NOMO-1 treated with dmso at 0.1 percent for 144 hours (cell line): ENCODE results near the gene PLXNA4.

Source experiments
- DNase-seq: peaks from one replicate; lab custom pipeline; 2025; ENCODE audit not compliant: unreplicated experiment; lab: John Stamatoyannopoulos, UW

PLXNA4 gene

DNA sequence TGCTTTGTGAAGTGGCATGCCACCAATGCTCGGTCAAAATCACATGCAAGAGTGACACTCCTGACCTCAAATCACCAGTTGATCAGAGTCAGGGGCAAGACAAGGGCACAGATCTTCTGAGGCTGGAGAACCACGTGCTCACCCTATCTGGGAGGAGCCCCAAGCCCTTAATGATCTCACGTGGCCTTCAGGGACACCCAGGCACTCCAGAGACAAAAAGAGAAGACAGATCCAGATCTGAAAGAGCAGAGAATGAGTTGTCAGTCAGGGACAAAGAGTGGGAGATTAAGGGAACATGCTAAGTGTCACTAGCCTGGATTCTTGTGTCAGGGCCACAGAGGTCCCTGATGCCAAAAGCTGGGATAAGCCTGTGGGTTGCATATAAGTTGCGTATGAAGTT is 134.3 kb downstream of the PLXNA4 start:
- DNase-seq = no peak

DNA sequence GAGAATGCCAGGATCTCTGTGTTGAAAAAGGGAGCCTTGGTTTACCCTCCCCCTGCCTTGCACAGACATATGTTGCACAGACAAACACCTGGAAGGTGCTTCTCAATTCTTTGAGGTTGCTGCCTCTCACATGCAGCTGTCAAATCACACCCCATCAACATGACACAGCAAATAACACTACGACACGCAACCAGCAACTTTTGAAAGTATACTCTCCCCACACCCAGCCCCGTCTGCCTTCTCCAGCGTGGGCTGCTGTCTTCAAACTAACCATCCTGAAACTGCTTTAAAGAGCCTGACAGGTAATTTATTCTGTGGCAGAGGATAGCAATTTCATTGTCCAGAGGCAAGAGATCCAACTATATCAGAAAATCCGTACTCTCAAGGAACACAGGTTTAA is 136.1 kb downstream of the PLXNA4 start:
- no peak for DNase-seq

DNA sequence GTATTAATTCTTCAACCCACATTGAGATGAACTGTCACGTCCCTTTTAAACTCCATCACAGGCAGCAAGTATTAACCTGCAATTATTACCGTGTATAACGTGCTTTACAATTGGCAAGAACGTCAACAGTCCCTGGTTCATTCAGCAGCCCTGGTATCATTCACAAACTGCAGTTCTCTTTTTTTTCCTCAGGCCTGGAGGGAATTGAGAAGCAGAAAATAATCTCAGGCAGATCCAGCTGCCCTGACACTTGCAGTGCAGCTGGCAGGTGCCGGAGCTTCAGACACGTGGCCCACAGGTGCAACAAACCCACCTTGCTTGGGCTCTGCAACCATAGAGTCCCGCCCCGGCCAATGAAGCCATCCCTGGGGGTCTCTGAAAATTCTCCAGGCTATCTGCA is 137.3 kb downstream of the PLXNA4 start:
- DNase-seq = no peak

DNA sequence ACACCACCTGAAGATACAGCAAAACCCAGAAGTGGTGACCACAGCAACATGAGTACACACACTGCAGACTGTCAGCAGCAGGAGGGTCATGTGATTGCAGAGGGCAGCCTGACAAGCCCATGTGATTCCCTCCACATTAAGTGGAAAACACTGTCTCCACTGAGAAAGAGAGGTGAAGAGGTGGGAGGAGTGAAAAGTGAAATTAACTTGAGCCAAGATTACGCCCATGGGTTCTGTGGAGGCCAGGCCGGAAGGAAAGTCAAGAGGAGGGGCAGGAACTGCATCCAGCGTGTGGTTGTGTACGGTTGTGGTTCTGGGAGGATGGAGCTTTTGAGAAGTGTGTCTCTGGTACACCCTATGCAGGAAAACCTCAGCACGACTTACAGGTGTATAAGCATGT is 138.5 kb downstream of the PLXNA4 start:
- no peak for DNase-seq

DNA sequence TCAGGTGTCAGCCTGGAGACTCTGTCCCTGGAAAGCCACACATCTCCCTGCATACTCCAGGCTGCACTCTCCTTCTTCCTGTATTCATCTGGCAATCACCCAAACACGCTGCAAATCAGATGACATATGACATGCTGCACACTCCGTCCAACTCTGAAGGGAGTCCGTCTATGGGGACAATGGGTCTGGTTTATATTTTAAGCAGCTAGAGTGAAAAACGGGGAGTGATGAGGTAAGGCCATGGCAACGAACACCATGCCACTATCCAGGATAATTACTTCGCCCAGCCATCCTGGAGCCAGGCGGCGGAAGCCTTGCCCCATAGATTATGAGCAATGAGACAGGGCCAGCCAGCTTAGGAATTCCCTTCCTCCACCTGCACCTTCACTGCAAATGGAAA is 140.1 kb downstream of the PLXNA4 start:
- DNase-seq = no peak

DNA sequence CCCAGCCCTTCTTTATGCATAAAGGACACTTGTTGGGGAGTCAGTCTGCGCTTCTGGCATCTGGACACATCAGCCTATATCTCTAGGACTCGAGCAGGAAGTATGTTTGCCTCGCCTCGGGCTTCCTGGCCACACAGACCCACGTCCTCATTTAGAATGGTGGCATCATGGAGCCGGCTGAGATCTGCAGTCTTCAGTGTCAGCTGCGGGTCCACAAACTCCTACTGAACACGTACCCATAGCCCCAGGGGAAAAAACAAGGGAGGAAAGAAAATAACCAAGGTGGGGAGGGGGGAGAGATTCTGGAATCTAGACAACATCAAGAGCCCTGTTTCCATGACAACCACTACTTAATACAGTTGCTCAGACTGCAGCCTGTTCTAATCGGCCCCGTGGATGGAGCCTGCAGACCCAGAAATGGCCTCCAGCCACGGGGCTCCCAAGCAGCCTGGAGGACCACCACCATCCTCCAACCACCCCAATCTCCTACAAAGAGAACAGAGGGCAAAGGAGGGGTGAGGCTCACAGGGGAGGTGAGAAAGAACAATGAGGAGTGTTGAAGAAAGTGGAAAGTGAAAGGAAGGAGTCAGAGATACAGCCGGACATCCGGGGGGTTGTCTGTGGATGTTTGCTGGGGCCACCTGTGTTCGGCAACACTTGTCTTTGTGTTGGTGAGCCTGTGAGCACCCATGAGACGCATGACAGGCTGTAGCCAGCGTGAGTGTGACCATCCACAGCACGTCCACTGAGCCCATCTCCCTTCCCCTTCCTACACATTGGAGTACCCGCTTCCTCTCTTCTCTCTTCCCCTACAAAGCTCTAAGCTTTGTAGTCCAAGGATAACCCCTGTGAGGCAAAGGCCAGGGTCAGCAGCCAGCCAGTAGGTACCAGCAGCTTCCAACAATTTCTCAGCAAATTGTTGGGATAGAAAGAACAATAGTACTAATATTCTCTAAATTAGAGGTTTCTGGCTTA is 141.0 kb downstream of the PLXNA4 start:
- no peak for DNase-seq

DNA sequence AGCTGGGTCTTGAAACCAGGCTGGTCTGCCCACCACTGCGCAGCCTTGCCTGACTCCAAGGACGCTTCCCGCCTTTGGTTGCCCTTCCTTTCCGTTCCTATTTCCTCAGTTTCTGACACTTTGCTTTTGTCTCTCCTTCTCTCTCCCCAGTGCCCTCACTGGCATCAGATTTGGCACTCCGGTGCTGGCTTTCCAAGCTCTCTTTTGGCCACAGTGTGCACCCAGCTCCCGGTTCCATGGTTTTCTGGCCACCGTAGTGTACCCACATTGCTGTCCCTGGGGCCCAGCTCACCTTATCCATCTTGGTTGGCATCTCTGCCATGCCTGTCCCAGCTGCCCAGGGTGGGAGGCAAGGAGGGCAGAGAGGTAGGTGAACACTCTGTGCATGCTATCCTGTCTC is 142.2 kb downstream of the PLXNA4 start:
- no peak for DNase-seq

DNA sequence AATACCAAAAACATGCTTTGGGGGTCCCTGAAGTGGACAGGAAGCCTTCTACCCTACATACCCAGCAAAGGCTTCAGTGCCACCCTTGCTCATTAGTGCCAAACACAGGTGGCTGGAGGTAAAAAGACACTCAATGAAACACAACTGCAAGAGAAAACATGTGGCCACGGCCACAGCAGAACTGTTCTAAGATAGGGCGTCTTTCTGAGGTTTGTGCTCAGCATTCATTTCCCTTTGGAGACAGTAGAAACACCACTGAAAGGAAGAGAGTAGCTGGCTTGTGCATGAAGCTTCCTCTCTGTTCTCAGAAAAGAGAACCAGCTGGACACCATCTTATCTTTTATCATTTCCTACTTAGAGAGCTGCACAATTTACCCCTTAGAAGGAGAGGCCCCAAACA is 143.0 kb downstream of the PLXNA4 start:
- no peak for DNase-seq

DNA sequence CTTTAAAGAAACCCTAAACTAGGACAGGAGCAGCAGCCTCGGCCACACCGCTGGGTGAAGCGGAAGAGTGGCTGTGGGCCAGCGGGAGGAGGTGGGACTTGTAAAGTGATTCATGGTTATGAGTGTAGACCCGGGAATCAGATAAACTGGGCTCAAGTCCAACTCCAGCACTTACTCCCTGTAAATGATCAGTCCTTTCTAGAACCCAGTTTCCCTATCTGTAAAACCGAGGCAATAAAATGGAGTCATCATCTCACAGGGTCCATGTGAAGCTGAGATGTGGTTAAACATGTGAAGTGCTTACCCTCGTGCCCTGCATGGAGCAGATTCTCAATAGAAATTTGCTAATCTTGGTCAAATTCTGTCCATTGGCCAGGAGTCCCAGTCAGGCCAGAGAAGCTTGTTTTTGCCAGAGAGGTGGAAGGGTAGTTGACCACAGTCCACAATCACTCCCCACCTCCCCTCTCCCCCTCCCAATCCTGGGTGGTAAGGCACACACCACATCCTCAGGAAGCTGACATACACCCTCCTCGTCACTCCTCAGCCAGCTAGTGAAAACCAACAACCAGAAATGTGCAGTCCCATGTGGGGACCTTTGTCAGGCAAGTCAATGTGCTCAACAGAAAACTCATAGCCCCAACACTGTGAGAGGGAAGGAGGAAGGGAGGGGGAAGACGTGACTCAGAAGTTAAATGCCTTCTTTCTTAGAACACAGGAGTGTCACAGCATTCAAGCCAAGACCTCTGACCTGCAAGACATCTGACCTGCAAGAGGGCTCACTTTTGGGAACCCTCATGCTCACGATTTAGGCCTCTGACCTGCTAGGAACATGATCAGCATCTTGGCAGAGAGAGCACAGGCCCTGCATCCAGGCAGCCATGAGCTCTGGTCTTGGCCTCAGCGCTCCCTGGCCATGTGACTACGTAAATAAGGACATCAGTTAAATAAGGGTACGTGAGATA is 145.1 kb downstream of the PLXNA4 start:
- no peak for DNase-seq

DNA sequence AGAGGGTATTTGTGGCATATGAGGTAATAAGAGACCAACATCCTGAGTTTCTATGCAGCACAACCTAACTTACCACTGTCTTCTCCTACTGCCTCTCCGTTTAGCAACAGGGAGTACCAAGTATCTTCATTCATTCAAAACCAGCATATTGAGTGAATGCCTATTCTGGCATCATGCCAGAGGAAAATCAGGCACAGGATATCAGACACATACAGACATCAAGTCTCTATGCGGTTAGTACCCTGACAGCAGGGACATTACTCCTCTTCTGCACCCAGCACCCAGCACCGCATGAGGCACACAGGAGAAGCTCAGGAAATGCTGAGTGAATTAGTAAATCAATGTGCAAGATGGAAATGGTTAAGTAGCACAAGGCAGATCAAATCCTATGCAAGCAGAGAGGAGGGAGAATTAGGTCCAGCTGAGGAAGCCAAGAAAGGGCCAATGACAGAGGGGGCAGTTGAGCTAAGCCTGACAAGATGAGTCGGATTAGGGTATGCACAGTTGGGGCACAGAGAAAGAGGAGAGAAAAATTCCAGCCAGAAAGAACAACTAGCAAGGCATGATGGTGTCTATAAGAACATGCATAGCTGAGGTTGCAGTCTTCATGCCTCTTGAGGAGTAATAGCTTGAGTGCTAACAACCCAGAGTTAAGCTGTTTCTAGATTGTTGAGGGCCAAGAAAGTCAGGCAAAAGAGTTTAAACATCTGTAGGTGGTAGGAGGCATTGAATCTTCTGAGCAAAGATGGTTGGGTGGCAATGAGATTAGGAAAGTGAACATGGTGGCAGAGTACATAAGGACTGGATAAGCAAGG is 146.0 kb downstream of the PLXNA4 start:
- no peak for DNase-seq

DNA sequence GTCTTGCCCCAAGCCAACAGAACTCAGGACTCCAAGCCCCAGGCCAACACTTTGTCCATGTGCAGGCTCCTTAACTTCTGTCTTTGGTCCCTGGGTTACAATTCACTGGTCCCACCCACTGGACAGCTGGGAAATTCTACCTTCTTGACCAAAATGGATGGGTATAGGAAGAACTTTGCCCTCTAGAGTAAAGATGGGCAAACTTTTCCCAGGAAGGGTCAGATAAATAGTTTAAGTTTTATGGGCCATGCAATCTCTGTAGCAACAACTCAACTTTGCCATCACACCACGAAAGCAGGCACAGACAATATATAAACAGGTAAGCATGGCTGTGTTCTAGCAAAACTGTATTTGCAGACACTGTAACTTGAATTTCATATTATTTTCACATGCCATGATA is 147.1 kb downstream of the PLXNA4 start:
- DNase-seq = no peak

DNA sequence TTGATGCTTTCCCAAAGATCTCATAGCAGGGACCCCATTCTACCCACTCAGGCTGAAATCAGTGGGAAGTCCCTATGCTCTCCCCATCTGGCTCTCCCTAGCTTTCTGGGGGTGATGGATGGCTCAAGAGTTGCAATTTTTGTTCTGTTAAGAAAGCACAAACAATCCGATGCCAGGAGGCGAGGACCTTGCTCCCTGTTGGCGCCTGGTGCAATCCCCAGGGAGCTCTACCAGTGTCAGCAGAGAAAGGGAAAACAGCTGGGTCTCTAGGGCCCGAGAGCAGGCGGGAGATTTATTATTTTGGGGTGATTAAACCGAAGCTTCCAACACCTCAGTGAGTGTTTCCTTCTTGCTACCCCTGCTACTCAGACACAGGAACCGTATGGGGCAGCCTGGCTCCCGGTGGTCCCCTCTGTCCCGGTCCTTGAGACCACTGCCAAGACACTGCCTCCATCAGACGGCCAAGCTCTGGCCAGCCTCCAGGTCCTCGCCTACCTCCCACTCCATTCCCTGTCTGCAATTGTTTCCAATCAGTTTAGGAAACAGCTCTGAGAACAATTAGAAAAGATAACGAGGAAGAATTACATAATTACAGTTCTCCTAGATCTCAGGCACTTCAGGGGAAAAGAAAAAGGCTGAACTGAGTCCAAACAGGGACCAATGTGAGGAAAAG is 147.9 kb downstream of the PLXNA4 start:
- DNase-seq = no peak

DNA sequence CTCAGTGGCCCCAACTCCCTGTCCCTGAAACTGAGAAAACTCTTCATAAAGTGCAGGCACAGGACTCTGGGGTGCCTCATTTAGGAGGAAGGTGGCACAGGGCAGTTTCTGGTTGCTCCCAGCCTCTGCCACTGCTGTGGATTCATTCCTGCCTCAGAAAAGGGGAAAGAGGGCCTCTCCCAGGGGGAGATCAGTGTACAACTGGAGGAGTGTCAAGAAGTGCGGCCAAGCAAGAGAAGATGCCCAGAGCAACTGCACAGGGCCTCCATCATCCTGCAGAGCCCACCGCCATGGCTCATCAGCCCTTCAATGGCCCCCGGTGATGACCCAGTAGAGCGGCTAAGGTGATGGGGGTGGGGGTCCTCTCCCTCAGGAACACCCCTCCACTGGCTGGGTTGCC is 150.3 kb downstream of the PLXNA4 start:
- DNase-seq = no peak

DNA sequence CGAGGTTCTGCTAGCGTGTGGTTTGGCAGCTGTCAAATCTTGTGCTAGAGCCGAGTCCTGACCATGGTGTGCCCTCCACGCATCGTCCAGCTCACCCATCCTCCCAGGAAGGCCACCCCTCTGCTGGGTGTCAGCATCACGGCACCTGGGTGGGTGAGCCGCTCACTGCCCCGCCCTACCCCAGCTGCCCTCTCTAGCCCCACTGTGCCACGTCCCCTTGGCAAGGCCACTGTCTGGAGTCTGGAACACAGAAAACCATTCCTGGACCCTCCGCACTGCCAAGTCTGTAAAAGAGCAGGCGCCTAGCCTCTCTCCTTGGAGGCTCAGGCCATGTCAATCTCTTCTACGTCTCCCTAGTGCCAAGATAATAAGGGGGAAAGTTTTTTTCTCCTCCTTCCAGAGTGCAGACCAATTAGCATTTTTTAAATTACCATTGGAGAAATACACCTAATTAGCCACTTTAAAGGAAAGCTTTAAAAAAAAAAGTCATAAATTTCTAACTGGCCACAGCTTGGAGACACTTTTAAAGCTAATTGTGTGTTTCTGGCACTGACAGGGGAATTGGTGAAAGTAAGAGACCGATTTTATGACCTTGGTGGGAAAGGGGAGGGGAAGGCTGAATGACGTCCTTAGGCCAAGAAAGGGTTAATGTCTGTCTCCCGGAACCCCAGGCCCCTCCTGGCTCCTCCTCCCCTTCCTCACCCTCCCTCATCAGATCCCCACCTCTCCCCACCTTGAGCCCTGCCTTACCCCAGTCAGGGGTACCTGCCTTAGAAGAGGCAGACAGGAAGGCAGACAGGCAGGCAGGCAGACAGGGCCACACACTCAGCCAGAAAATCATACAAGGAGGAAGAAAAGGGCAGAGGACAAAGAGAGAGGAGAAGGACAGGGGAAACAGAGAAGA is 151.2 kb downstream of the PLXNA4 start:
- no peak for DNase-seq

DNA sequence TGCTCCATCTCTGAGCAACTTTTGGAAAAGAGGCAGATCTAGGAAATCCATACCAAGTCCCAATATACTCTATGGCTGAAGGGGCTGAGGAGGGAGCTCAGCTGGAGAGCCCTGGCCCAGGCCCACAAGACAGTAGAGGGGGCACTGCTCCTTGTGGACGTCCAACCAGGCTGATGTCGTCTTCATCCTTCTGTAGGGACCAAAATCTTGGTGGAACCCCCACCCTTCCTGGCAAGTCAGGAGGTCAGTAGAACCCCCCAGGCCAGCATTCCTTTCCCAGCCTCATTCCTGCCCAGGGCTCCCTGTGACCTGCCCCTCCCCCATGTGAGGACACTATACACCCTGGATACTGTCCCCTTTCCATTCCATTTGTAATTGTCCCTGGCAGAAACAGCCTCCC is 152.0 kb downstream of the PLXNA4 start:
- DNase-seq = no peak

DNA sequence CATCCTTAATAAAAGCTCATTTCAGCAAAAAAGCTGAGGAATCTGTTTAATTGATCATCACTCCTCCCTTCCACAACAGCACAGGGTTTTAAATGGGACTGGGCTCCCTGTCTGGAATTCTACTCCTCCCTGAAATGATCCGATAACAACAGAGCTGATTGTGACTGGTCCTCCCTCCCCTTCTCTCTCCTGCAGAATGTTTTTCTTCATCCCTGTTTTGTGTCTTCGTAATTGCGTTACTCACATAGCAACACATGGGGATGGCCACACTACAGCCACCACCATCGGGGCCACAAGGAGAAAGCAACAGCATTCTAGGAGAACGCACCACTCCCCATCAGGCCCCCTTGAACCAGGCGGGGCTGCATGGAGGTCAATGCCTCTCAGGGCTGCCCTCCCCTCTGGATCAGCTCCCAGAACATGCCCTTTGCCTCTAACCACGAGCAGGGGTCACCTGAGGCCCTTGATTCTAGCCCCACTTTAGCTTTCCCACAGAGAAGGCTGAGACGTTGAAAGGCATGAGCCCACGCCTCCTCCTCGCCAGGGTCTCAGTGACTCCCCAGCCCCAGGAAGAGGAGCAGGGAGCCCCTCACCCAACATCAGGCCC is 152.6 kb downstream of the PLXNA4 start:
- DNase-seq = no peak

DNA sequence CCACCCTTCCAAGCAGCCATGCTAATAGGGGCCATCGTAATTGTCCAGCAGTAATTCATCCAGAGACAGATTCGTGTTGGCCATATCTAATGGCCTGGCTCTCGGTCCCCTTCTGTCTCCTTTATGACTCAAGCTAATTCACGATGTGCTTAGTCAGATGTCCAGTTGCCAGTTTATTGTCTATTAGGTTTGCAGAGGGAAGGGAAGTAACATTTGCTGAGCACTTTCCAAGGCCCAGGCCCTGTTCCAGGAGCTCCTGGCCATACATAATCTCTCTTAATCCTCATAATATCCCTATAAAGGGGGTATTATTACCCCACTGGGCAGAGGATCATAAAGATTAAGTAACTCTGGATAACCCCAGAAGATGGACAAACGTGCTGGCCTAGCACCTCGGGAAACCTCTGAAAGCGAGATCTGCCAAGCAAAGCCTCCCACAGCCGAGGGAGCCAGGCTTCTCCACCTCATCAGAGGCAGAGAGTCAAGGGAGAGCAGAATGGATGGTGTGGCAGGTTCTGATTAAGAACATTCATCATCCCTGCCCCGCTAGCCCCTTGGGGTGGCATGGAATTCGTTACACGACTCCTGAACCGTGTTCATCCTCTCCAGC is 153.7 kb downstream of the PLXNA4 start:
- DNase-seq = no peak

DNA sequence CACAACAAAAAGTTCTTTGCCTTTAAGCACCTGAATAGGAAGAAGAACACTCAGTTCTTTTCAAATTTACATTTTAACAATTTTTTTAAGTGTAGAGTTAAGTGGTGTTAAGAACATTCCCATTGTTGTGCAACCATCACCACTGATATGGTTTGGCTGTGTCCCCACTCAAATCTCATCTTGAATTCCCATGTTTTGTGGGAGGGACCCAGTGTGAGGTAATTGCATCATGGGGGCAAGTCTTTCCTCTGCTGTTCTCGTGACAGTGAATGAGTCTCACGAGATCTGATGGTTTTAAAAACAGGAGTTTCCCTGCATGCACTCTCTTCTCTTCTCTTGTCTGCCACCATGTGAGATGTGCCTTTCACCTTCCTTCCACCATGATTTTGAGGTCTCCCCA is 155.7 kb downstream of the PLXNA4 start:
- DNase-seq = no peak

DNA sequence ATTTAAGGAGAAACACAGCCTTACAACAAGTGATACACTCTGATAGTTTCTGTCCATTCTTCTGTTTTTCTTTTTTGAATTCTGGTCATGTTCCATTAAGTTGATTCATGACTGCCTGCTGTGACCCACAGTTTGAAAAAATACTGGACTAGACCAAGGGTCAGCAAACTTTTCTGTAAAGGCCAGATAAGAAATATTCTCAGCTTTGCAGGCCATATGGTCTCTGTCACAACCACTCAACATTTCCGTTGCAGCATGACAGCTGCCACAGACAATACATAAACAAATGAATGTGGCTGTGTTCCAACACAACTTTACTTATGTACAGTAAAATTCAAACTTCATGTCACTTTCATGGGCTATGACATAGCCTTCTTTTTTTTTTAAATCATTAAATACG is 156.7 kb downstream of the PLXNA4 start:
- no peak for DNase-seq
